GM19395 (cell line): ENCODE measurements around the gene MAN2C1.
"Not testable (repeated sequence)": the region's sequence is repeated elsewhere in the genome, so short reads cannot be mapped to it uniquely, and the experiment has no call there.

ENCODE experiments used
- ATAC-seq: cut with Tn5 transposase; IDR thresholded peaks from one replicate; pipeline ENCODE4 v1.9.1; 2021; ENCODE audit warnings: mild to moderate bottlenecking, moderate library complexity; ENCODE audit not compliant: unreplicated experiment

Gene MAN2C1

GRCh38 chr15:75361361-75361988 is 6.9 kb downstream of the MAN2C1 start:
- ATAC-seq = no peak

GRCh38 chr15:75360856-75361255 is 7.6 kb downstream of the MAN2C1 start:
- ATAC-seq = no peak

- no peak for ATAC-seq
These were observed 8.0 kb downstream of the MAN2C1 start for GRCh38 chr15:75360391-75360790.

GRCh38 chr15:75359537-75360250 is 8.7 kb downstream of the MAN2C1 start:
- ATAC-seq = no peak

- ATAC-seq = no peak
These were observed 9.5 kb downstream of the MAN2C1 start for GRCh38 chr15:75358771-75359536.

GRCh38 chr15:75357976-75358673 is 10.3 kb downstream of the MAN2C1 start:
- no peak for ATAC-seq

GRCh38 chr15:75356517-75356916 is 11.9 kb downstream of the MAN2C1 start:
- ATAC-seq = no peak

- ATAC-seq = no peak
These were observed 12.4 kb downstream of the MAN2C1 start for GRCh38 chr15:75356006-75356405.

- no peak for ATAC-seq
These were observed 13.0 kb downstream of the MAN2C1 start for GRCh38 chr15:75355369-75355768.

GRCh38 chr15:75354454-75354853 is 14.0 kb downstream of the MAN2C1 start:
- no peak for ATAC-seq

GRCh38 chr15:75353604-75354003 is 14.8 kb downstream of the MAN2C1 start:
- no peak for ATAC-seq

GRCh38 chr15:75352186-75353080 is 16.0 kb downstream of the MAN2C1 start:
- ATAC-seq = no peak

GRCh38 chr15:75350601-75351361 is 17.6 kb downstream of the MAN2C1 start:
- no peak for ATAC-seq

- ATAC-seq = no peak
These were observed 18.4 kb downstream of the MAN2C1 start for GRCh38 chr15:75349851-75350588.

GRCh38 chr15:75349351-75349669 is 19.1 kb downstream of the MAN2C1 start:
- ATAC-seq = not testable (repeated sequence)

GRCh38 chr15:75348562-75349350 is 19.7 kb downstream of the MAN2C1 start:
- ATAC-seq = no peak

- ATAC-seq = no peak
These were observed 20.3 kb downstream of the MAN2C1 start for GRCh38 chr15:75348034-75348561.
